Transverse colon (tissue), 4 donors: ENCODE results near the gene IL17RB. TPM values are rescaled to one million over a fixed set of nuclear protein-coding genes. Genes with fewer than 3 reads are reported as not detected.

Experiments
- DNase-seq: peaks from one replicate; pipeline ENCODE4 v3.0.0-alpha.2; 2019
- H3K27ac ChIP-seq, 4 donors: fragments of 200-600 bp; sonication (generic); 2 replicates each; pipeline ENCODE4 v1.5.1; 2016 to 2018; ENCODE audit warnings: inconsistent platforms in 4 of 4
- H3K27me3 ChIP-seq: fragments of 200-600 bp; sonication (generic); 2 replicates; pipeline ENCODE4 v1.5.1; 2017; ENCODE audit warnings: inconsistent platforms
- H3K36me3 ChIP-seq, 4 donors: fragments of 200-600 bp; sonication (generic); 2 replicates each; pipeline ENCODE4 v1.5.1; 2017 to 2019; ENCODE audit warnings: inconsistent platforms in 4 of 4
- H3K4me1 ChIP-seq, 4 donors: fragments of 200-600 bp; sonication (generic); 2 replicates each; pipeline ENCODE4 v1.5.1; 2017 to 2020; ENCODE audit warnings: inconsistent platforms in 4 of 4
- H3K4me3 ChIP-seq, 4 donors: fragments of 200-600 bp; sonication (generic); 1 replicate in 1 of 4; 2 replicates in 3 of 4; pipeline versions ENCODE4 v1.5.1 to v1.6.1; 2017 to 2019; ENCODE audit warnings: inconsistent platforms in 4 of 4
- H3K9me3 ChIP-seq, 2 donors: fragments of 200-600 bp; sonication (generic); 2 replicates each; pipeline ENCODE4 v1.5.1; 2017 to 2019; ENCODE audit warnings: inconsistent platforms in 2 of 2
- EP300 ChIP-seq: sonication (generic); formaldehyde crosslinking; IDR thresholded peaks from one replicate; pipeline ENCODE4 v1.6.1; 2017; ENCODE audit warnings: antibody characterized with exemption, low read depth
- POLR2A ChIP-seq: fragments of 450-650 bp; IDR thresholded peaks from one replicate; pipeline ENCODE4 v1.6.1; 2016; ENCODE audit warnings: antibody characterized with exemption, mild to moderate bottlenecking, moderate library complexity
- POLR2AphosphoS5 ChIP-seq, 3 donors: sonication (generic); formaldehyde crosslinking; IDR thresholded peaks; one replicate each; pipeline ENCODE4 v1.6.1; 2016; ENCODE audit warnings: antibody characterized with exemption in 3 of 3
- WGBS, 2 donors: methylation state at CpG; one replicate each; pipeline ENCODE4 v1.1.5; 2018; ENCODE audit warnings: low coverage in 1 of 2; 5-methylcytosine and 5-hydroxymethylcytosine counted together
- in situ Hi-C, 4 donors: fragments of 200-750 bp; cut with MboI; loops; one replicate each; pipeline versions ENCODE4 v1.15.0 to v1.15.1; 2017; ENCODE audit warnings: low sequenced_read_pairs in 3 of 4, low pct_ligation_motif_present in 1 of 4, low pct_unique_long_range_greater_than_20kb in 1 of 4
- intact Hi-C: fragments of 100-400 bp; cut with DNase I; formaldehyde crosslinking; loops from one replicate; pipeline ENCODE4 v1.15.1; 2023; ENCODE audit warnings: low total_unique reads
- total RNA-seq, 4 donors: library from RNA; depleted of rRNA; stranded (reverse); fragments of >200 nt; gene quantifications; one replicate each; pipeline ENCODE4 v1.1.0, GENCODE V29; 2016
- TF ChIP-seq, protein P1 (sequence below), 5 experiments: fragments of 200-600 bp in 3 of 5; fragments of 450-650 bp in 2 of 5; sonication (generic) in 3 of 5; IDR thresholded peaks; 1 replicate in 2 of 5; 2 replicates in 3 of 5; pipeline ENCODE4 v1.5.1; 2016 to 2017; ENCODE audit warnings: antibody characterized with exemption in 5 of 5, inconsistent platforms in 3 of 5, mild to moderate bottlenecking in 2 of 5, moderate library complexity in 1 of 5

Gene IL17RB
- total RNA-seq, 4 donors from 2014 or later: 26.0 to 36.5 (median 32.8) TPM; not detected in 1

DNA sequence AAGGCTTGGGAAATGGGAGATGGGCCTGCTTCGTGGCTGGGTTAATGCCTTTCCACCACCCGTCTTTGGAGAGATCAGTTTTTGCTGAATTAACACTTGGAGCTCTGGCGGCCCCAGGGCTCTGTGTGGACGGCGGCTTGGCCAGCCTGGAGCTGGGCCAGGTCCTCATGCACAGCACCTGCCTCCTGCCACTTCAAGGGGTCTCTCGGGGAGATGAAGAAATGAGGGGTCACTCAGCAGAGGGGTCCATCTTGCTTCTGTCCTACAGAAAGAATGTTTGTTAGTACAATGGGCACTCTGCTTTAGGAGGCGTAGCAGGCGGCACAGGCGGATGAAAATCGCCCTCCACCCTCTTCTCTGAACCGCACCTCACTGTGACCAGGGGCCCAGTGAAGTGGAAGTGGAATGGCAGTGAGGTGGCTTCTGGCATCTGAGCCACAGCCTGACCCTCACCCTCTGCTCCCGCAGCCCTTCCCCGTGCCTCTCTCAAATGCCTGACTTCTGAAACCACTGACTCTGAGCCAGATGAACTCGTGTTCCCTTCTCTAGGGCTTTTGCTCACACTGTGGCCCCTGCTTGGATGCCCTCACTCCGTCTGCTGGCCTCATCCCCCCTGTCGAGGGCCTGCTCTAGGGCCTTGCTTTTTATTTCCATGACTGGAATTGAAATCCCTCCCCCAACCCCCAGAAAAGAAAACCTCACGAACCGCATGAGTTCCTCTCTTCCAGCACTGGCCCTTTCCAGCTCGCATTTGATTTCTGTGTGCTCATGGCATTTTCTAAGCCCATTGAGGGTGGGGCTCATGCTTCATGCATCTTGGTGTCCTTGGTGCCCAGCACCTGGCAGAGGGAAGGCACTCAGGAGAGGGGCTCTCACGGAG is 42.3 kb upstream of the IL17RB start:
- no peak overlapping the region for H3K27ac ChIP-seq
- no peaks in the 10 kb centered on the region for H3K27me3 ChIP-seq
- no peak overlapping the region for H3K4me3 ChIP-seq
- H3K36me3 ChIP-seq: no peaks in the 10 kb centered on the region
- peaks cover 0 to 14% (median 12%) of the 10 kb centered on the region in 4 donors for H3K4me1 ChIP-seq
- intact Hi-C loops: no loop called here
- in situ Hi-C loops: no loop called here
- no peak for DNase-seq
- TF ChIP-seq EP300 (no peak), POLR2AphosphoS5 (IDR thresholded peaks at IDR 0.05) (no peak), POLR2A (no peak)
- TF ChIP-seq, protein P1, sequence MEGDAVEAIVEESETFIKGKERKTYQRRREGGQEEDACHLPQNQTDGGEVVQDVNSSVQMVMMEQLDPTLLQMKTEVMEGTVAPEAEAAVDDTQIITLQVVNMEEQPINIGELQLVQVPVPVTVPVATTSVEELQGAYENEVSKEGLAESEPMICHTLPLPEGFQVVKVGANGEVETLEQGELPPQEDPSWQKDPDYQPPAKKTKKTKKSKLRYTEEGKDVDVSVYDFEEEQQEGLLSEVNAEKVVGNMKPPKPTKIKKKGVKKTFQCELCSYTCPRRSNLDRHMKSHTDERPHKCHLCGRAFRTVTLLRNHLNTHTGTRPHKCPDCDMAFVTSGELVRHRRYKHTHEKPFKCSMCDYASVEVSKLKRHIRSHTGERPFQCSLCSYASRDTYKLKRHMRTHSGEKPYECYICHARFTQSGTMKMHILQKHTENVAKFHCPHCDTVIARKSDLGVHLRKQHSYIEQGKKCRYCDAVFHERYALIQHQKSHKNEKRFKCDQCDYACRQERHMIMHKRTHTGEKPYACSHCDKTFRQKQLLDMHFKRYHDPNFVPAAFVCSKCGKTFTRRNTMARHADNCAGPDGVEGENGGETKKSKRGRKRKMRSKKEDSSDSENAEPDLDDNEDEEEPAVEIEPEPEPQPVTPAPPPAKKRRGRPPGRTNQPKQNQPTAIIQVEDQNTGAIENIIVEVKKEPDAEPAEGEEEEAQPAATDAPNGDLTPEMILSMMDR (IDR thresholded peaks at IDR 0.05): no peak
- no peaks in the 10 kb centered on the region for H3K9me3 ChIP-seq
- 66 to 83% methylated on average over 3 to 20 of the region's 20 CpGs for WGBS, 2 donors

DNA sequence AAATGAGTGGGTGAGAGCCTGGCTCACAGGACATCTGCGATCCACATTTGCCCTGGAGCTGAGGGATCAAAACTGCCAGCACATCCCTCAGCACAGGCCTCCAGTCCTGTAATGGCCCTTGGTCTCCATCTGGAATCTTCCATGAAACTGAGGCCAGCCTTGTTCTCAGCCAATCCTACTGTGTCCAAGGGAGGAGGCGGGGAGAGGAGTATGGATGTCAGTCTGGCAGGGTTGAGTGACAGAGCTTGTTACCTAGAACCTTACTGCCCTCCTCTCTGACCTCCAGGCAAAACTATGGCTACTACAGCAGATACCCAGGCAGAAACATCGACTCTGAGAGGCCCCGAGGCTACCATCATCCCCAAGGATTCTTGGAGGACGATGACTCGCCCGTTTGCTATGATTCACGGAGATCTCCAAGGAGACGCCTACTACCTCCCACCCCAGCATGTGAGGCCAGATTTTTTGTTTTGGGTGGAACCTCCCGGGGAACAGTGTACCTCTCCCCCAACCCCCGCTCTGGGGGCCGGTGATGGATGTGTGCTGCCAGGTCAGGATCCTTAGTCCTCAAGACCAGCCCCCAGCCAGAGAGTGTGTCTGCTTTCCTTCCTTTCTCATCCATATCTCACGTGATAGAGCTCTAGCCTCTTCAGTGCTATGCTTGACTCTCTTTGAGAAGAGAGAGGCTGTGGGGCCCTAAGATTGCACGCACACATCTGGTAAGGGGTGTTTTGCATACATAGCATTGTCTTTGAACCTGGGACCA is 41.5 kb upstream of the IL17RB start:
- Histone ChIP-seq H3K27me3 (no peaks in the 10 kb centered on the region), H3K4me3 (no peak overlapping the region), H3K9me3 (no peaks in the 10 kb centered on the region), H3K4me1 (peaks cover 0 to 14% (median 12%) of the 10 kb centered on the region in 4 donors), H3K27ac (no peak overlapping the region), H3K36me3 (no peaks in the 10 kb centered on the region)
- TF ChIP-seq, protein P1 (IDR thresholded peaks at IDR 0.05): no peak
- no peak for TF ChIP-seq EP300
- TF ChIP-seq POLR2AphosphoS5 (IDR thresholded peaks at IDR 0.05): no peak
- TF ChIP-seq POLR2A: no peak
- in situ Hi-C loops: no loop called here
- intact Hi-C loops: no loop called here
- WGBS, 2 donors: 75 to 80% methylated on average over 1 to 14 of the region's 14 CpGs
- no peak for DNase-seq

DNA sequence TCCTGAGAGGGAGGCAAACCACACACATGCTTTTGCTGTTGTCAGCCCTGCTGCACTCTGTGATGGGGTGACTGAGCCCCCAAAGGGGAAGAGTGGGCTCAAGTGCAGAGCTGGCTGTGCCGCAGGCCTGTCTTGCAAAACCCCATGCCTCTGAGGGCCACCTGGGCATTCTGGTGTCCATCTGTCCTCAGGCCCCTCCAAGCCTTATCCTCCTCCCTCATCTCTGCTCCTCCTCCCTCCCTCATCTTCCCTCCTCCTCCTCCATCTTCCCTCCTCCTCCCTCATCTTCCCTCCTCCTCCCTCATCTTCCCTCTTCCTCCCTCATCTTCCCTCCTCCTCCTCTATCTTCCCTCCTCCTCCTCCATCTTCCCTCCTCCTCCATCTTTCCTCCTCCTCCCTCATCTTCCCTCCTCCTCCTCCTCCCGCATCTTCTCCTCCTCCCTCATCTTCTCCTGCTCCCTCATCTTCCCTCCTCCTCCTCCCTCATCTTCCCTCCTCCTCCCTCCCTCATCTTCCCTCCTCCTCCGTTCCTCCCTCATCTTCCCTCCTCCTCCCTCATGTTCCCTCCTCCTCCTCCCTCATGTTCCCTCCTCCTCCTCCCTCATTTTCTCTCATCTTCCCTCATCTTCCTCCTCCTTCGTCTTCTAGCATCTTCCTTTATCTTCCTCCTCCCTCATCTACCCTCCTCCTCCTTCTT is 40.8 kb upstream of the IL17RB start:
- no peak for TF ChIP-seq POLR2AphosphoS5 (IDR thresholded peaks at IDR 0.05)
- TF ChIP-seq, protein P1 (IDR thresholded peaks at IDR 0.05): no peak
- no peak for TF ChIP-seq POLR2A
- no peak for TF ChIP-seq EP300
- H3K27ac ChIP-seq: no peak overlapping the region
- no peaks in the 10 kb centered on the region for H3K9me3 ChIP-seq
- H3K4me3 ChIP-seq: no peak overlapping the region
- H3K36me3 ChIP-seq: no peaks in the 10 kb centered on the region
- peaks cover 0 to 14% (median 12%) of the 10 kb centered on the region in 4 donors for H3K4me1 ChIP-seq
- 71 to 80% methylated on average over 1 to 4 of the region's 4 CpGs for WGBS, 2 donors
- intact Hi-C loops (no loop called here), in situ Hi-C loops (no loop called here)
- no peaks in the 10 kb centered on the region for H3K27me3 ChIP-seq
- DNase-seq: no peak
